Embryonic facial prominence (tissue), 1 donor: ENCODE data around the gene EPB42.

Source experiments
- DNase-seq: peaks from one replicate; pipeline ENCODE4 v3.0.0-alpha.2; 2016; ENCODE audit errors: extremely low spot score

Gene EPB42

DNA sequence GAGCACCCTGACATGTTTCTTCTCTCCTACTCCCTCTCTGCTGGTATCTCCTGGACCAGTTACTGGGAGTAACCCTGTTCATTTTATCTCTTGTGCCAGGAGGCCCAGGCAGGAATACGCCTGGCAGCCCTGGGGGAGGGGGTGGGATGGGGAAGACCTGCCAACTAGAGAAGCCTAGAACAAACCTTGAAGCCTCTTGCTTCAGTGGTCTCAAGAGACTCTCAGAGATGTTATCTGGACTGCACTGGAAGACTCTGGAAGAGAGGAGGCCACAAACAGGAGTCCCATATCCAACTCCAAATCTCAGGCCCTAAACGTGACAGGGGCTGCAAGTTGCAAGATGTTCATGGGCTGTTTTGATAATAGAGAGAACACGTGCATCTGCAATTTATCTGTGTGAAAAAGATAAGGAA lies at the start of gene EPB42:
Gene EPB42, minus strand, starts transcription at position 28 of the 413 bp plus-strand sequence. CDS start 193 bp downstream, outside the sequence.
- DNase-seq = no peak

DNA sequence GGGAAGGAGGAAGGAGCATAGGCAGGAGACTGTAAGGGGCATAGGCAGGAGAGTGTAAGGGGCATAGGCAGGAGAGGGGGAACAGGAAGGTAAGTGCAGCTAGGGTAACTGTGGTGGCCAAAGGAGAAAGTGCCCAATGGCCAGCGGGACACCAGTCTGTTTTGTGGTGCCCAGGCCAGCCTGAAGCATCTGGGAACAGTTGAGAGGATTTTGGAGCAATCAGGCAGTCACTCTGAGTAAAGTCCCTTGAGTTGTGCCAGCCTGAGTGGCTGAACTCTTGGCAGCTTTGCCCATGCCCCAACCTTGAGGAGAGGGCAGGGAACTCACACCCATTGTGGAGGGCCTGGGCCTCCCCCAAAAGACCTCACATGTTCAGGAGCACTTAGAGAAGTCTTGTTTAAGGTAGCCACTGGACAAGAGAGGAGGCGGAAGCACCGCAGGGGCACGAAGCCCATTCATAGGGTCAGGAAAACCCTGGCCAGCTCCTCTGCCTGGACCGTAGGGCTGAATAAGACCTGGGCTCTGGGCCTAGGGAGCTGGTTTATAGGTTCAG lies 49.4 kb upstream of the EPB42 start:
- DNase-seq = no peak

DNA sequence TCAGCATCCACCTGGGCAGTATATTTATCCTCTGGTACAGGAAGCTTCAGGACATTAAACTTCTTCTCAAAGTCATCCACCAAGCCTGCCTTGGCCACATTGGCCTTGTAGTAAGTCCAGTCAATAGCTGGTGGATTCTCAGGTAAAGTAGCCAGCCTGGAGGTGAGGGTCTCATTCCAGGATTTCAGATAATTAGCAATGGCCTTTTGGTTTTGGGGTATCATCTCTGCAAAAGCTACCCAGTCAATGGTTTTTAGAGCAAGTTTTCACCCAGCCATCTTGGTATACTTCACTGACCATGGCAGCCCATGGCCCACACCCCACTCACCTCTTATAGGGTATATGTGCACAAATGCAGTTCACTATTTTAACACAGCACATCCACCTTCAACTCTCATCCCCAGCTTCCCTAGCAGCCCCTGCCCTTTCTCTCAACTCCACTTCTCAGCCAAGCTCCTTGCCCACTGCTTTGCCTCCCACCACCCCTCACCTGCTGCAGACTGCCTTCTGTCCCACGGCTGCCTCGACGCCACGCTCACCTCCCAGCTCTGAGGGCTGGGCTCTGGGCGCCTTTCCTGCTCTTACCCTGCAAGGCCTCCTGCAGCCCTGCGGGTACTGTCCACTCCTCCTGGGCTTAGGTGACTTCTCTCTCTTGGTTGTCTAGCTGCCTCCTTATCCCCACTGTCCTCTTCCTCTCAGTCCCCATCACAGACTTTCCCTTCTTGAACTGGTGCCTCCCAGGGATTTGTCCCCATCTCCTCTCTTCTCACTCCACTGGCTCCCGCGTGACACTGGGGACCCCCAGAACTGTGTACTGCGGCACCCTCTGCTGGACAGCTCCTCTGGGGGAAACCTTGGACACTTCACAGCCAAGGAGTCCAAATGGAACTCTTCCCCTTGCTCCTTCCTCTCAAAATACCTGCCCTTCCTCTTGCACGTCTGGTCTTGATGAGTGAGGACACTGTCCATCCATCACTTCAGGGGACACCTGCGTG lies 47.6 kb upstream of the EPB42 start:
- no peak for DNase-seq

DNA sequence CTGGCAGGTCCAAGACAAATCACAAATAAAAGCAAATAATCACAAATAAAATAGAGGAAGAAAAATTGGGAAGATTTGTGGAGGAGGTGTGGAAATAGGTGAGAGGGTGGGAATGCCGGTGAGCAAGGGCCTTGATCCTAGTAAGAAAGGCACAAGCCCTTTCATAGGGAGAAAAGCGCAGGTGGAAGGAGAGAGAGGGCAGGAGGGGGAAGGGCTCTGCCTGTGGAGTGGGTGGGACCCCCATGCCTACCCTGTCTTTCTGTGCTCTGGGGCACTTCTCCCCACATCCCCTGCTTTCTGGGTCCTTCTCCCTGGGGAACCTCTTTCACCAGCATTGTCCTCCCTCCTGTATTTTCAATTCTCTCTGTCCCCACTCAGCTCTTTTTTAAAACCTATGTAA lies 46.6 kb upstream of the EPB42 start:
- DNase-seq = no peak

DNA sequence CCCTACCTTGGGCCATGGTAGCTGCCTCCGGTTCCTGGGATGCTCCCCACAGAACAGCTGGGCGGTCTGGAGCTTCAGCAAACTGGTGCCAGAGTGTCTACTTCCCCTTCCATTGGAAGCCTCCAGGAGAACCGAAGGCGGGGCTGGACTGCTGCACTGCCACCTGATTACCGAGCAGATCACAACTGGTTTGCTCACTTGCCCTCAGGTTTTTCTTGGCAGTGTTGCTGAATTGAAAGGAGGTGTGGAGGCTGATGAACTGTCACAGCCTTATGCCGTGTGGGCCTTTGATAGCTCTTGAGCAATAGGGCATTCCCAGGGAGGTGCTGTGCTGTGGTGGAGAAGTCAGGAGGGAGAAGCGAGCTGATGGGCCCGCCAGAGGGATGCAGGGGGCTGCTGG lies 46.0 kb upstream of the EPB42 start, which contains the start of gene TGM5:
Gene TGM5, minus strand, starts transcription at position 95 of the 400 bp plus-strand sequence. Its CDS starts 79 bp downstream, at position 16.
- no peak for DNase-seq

DNA sequence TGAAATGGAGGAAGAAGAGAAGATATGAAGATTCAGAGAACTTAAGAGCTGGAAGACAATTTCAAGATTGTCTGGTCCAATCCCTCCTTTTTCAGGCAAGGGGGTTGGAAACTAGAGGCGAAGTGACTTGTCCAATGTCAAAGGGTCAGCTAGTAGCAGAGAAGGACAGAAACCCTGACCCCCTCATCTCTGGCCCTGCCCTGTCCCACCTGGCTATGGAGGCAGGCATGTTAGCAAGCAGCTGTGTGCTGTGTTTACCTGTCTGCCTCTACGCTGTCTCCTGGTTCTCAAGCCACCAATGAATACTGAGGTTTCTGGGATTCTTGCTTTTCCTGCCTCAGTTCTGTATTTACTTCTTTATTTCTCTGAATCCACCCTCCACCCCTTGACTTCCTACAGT lies 45.6 kb upstream of the EPB42 start:
- DNase-seq = no peak

DNA sequence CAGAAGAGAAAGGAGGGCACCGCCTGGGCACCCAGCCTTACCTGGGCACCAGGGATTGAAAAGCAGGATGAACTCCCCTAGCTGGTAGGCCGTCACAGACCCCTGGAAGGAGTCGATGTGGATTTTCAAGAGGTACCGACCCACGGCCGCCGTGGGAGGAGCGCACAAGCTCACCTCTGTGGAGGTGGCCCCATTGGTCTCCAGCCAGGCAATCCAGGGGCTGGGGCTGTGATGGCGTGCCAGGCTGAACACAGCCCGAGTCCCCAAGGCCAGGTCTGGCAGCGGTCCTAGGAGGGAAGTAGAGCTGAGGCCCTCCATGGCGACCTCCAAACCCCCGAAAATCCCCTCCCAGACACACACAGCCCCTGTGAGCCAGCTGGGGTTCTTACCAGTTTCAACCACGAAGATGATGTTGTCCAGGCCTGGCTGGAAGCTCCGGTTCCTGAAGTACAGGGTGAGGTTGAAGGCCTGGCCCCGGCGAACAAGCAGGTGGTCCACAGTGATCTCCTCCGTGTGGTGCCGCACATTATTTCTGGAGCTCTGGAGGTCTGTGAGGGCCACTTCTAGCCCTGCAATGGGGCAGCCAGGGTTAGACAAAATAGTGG lies 39.3 kb upstream of the EPB42 start:
- DNase-seq = no peak

DNA sequence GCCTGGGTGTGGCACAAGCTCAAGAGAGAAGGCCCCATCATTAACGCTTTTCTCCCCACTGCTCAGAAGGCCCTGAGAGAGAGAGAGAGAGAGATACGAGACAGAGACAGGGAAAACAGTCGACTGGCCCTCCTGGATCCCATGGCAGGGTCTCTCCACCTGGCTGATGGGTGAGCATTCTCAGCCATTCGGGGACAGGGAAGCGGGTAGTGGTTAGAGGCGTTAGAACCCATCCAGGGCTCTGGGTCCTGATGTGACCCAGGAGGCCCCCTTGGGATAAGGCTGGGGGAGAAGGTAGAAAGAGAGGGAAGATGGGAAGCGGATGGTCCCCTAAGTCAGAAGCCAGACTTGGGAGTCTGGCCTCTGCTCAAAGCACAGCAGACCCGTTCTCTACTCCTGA lies 38.0 kb upstream of the EPB42 start:
- DNase-seq = no peak

DNA sequence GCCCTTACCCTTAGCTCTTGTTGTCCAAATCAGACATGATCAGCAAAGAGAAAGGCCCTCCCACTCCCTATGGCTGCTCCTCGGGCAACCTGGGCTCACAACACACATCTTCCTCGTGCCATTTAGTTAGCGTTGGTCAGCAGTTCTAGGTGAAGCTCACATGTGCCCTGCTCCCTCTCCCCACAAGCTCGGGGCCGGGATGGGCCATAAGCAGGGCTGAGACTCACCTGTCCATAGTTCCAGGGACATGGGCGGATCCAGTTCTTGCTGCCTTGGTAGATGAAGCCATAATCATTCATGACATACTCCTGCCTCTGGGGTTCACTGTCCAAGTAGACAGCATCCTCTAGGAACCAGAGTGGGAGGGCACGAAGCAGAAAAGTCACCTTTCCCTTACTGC lies 35.5 kb upstream of the EPB42 start:
- no peak for DNase-seq

DNA sequence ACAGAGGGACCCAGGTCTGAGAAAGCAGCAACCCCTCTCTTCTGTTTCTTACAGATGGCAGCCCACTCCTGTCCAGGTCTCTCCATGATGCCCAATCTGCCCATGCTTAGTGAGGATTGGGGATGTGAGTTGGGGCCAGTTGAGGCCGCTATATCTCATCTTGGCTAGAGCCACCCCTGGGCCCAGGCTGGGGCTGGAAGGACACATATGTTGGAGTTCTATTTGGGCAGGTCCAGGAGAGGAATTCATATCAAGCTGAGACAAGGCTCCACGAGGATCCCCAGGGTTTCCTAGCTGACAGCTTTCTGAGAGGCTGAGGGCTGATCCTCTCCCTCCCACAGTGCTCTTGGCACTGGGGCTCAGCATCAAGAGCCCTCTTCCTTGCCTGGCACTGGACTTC lies 34.6 kb upstream of the EPB42 start:
- DNase-seq = no peak

DNA sequence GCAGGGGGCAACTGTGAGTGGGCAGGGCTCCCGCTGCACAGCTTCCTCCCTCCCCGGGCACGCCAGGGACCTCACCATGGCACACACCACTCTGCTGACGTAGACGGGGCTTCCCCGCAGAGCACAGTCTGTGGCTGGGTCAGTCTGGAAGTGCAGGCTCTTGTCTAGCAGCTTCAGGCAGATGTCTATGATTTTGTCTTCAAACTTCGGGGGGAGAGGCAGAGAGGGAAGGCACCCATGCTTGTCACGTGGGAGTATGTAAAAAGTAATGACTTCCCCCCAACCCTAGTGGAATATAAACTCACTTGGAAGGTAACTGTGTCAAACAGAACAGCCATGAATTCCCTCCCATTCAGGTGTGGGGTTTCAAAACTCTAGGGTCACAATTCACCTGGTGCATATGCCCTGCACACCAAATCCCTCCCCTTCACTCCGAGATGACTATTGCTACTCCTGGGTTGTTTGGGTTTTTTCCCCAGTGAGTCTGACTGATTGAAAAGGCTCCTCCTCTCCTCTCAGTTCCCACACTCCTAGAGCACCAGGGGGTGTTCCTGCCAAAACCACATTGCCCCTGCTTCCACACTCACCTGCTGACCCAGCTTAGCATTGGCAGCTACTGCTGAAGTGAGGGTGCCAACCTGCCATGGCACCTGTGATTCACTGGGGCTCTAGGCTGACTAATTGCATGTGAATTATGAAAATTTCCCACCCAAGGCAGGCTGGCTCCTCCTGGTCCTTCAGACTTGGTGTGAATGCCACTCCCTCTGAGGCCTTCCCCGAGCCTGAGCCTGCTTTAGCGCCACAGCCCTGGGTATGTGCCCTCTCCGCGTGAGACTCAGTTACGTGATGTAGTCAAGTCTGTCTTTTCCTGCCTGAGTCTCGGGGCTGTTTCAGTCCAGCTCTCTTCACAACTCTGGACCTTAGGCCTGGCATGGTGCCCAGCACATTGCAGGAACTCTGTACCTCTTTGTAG lies 32.9 kb upstream of the EPB42 start:
- no peak for DNase-seq

DNA sequence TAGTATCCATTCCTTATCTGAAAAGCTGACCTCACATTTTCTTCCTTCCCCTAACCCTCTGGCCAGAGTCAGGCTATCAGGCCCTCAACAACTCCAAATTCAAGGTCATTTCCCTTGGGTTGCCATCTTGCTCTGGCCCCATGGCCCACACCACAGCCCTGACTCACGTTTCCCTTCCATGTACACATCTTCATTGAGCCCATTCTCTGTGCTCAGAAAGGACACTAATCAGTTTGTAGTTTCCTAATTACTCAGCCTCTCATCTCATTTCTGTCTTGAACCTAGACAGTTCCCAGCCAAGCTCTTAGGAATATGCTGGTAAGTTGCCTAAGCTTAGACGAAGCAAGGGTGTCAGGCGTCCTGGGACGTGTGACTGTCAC lies 31.0 kb upstream of the EPB42 start:
- no peak for DNase-seq

DNA sequence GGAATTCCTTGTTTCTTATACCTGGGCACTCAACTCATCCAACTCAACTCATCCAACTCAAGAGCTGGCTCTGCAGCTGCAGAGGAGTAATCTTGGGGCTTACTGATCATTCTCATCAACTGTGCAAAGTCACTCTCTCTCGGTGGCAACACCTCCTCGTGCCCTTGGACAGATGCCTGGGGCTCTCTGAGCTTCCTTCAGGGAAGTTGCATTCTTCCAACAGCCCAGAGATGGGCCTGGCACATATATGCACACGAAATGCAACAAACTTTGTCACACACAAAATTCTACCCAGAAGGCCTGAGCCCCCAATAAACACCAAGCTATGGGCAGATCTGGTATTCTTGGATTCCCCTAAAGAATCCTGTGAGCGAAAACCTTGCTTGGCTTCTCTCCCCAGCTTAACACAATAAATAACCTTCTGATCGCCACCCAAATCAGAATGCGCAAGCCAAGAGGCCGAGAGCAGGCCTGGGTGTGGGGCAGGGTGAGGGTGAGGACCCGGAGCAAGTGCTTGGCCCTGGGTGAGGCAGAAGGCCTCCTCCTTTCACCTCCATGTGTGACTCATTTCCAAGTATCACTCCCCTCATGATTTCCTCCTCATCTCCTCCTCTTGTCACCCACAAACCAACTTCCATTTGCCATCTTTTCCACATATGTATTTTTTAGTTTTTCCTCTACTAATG lies 30.5 kb upstream of the EPB42 start:
- DNase-seq = no peak

DNA sequence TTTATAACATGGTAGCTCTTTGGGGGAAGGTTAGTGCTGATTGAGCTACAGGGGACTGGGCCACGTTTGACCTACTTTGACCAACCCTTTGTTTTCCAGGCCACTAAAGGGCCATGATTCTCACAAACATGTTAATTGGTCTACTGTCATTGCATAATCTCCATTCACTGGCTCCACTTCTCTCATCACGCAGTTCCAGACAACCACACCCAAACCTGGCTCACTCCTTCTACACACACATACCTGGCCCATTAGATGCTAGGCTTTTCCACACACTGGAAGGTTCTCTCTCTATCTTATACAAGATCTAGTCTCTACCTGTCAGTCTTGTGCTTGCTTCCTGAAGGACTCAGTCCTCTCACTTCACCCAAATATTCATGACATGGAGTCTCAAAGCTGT lies 30.0 kb upstream of the EPB42 start:
- no peak for DNase-seq

DNA sequence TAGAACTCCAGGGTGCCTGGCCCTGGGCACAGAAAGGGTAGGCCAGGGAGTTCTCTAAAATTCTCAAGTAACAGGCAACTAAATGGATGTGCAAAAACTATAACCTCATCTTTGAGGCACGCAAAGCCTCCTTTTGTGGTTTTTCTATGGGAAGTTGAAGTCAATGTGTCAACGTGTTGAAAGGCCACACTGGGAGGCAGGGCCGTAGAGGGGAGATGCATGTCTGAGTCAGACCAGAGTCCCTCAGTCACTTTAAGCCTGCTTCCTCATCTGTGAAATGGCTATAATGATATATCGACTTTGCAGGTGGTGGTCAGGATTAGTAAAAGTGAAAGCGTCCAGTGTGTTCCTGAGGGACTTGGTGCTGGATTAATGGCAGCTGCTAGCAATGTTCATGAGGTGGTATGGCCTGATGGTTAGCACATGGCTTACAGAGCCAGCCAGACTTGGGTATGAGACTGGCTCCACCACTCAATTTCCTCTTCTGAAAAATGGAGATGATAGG lies 28.9 kb upstream of the EPB42 start:
- DNase-seq = no peak

DNA sequence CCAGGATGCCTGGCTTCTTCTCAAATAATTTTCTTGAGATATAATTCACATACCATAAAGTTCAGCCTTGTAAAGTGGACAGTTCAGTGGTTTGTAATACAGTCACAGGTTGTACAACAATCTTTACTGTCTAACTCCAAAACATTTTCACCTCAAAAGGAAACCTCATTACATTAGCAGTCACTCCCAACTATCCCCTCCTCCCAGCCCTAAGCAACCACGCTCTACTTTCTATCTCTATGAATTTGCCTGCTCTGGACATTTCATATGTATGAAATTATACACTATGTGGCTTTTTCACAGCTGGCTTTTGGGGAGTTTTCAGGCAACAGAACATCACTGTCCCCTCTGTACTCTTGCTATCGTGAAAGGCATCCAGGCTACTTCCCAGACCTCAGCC lies 28.4 kb upstream of the EPB42 start:
- DNase-seq = no peak

DNA sequence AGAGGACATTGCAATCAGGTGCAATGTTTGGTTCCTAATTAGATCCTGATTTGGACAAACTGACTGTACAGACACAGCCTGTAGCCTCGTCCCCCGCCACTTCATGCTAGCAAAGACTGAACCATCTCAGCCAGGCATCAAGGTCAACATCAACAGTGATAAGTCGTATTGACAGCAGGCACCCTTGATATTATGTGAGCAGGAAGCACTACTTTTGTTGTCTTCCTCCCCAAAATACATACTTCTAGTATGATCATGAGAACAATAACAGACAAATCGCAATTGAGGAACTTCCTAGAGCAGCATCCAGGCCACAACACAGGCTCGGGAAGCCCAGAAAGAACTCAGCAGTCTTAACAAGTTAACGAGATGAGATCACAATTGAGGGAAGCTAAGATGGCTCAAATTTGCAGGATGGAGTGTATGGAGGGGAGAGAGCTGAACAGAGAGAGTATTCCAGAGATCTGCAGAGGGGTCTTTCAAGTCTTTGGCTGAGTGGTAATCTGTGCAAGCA lies 25.5 kb upstream of the EPB42 start:
- no peak for DNase-seq

DNA sequence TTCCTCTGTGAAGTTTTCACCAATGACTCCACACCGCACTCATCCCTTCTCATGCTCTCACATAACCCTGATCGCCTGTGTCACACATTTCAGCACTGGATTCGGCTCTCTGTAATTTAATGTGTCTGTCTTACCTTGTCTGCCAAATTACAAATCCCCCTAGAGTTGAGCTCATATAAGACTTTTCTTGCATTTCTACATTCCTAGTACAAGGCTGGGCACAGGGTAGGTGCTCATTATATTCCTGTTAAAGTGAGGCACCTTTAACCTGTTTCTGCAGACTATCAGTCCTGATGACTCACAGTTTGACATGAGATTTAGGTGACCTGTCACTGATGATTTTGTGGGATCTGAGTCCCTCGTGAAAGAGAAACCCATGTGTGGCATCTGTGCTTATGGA lies 23.3 kb upstream of the EPB42 start:
- DNase-seq = no peak

DNA sequence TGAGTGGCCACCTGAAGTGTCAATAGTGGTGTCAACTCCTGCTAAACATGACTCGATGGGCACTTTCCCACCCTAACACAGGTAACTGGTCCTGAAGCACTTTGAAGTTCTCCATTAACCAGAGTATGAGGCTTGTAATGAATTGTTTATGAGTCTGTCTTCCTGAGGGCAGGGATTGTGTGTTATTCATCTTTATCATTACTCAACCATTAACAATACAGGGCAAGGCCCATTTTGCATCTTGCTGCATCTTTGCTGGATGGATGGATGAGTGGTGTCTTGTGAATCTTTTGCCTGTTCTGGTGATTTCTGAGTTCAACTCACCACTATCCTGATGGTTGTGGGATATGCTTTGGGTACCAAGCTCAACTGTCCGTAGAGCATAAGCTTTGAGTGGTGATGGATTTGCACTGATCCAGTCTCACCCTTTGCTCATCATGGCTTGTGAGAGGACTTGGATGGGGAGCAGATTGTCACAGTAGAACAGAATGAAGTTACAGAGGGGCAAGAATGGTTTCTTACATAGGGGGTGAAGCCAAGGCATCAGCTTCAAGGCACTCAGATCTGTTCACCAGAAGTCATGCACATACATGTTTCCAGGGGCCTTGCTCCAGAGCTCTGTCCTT lies 22.3 kb upstream of the EPB42 start:
- DNase-seq = no peak

DNA sequence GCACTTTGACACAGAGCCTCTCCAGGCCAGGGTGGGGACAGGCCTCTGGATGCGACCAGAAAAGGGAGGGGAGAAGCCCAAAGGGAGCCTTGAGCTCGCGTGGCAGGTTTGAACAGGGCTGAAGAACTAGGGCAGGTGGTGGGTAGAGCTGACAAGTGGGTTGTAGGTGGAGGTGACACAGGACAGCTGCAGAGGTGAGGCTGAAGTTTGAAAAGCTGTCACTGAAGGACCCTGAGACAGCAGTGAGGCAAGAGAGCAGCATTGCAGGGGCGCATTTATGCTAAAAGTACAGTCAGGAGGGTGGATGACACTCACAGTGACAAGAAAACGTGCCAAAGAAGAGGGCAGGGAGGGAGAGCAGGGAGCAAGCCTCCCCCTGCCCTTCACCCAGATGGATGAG lies 21.8 kb upstream of the EPB42 start:
- DNase-seq = no peak
